IMR-90 (cell line): ENCODE data around the gene HIVEP1. TPM values are rescaled to one million over a fixed set of nuclear protein-coding genes. Genes with fewer than 3 reads are reported as not detected.

Source experiments
- ATAC-seq: fragments of 200-7000 bp; cut with Tn5 transposase; 2 replicates; pipeline ENCODE4 v1.9.1; 2020; ENCODE audit warnings: low read depth, mild to moderate bottlenecking, moderate library complexity
- BruUV-seq: library from RNA; stranded (reverse); fragments of 400-500 nt; replicated peaks from 2 replicates; lab custom pipeline; 2021; lab: Mats Ljungman, UMichigan
- CTCF ChIA-PET: fragments of 300-600 bp; formaldehyde crosslinking; extraction: SDS; loops from one replicate; lab custom pipeline; 2021; ENCODE audit warnings: antibody characterized with exemption; lab: Yijun Ruan, JAX
- POLR2A ChIA-PET: fragments of 300-600 bp; sonication (Branson Sonifier 250); formaldehyde crosslinking; loops from one replicate; lab custom pipeline; 2022; ENCODE audit warnings: antibody characterized with exemption; ENCODE audit not compliant: unreplicated experiment; lab: Charles Lee
- DNase-seq: peaks from one replicate; pipeline ENCODE4 v3.0.0; 2013
- H2AFZ ChIP-seq: replicated peaks from 2 replicates; pipeline ENCODE3; 2013; ENCODE audit warnings: low read length, mild to moderate bottlenecking; ENCODE audit not compliant: poor library complexity
- H2AK5ac ChIP-seq: 2 replicates; pipeline ENCODE4 v1.6.1; 2013; ENCODE audit warnings: low read depth, low read length, inconsistent platforms
- H2AK9ac ChIP-seq: replicated peaks from 2 replicates; pipeline ENCODE3; 2013; ENCODE audit warnings: mild to moderate bottlenecking, low read depth, low read length, moderate library complexity; ENCODE audit not compliant: poor library complexity
- H2BK120ac ChIP-seq: 2 replicates; pipeline ENCODE4 v1.6.1; 2013; ENCODE audit warnings: low read depth, low read length, inconsistent platforms
- H2BK15ac ChIP-seq: 3 replicates; pipeline ENCODE4 v1.6.1; 2013; ENCODE audit warnings: low read depth, low read length, inconsistent platforms
- H2BK20ac ChIP-seq: 2 replicates; pipeline ENCODE4 v1.6.1; 2013; ENCODE audit warnings: low read depth, mild to moderate bottlenecking, inconsistent platforms, low read length, moderate library complexity
- H2BK5ac ChIP-seq: 2 replicates; pipeline ENCODE4 v1.6.1; 2013; ENCODE audit warnings: mild to moderate bottlenecking, low read depth, low read length, inconsistent platforms; ENCODE audit not compliant: poor library complexity, severe bottlenecking
- H3K14ac ChIP-seq: replicated peaks from 2 replicates; pipeline ENCODE4 v1.6.1; 2013; ENCODE audit warnings: low read depth, low read length, inconsistent platforms
- H3K18ac ChIP-seq: 2 replicates; pipeline ENCODE4 v1.6.1; 2013; ENCODE audit warnings: low read depth, low read length, control low read depth
- H3K23ac ChIP-seq: 2 replicates; pipeline ENCODE4 v1.6.1; 2013; ENCODE audit warnings: low read depth, low read length, inconsistent platforms
- H3K27ac ChIP-seq: 2 replicates; pipeline ENCODE4 v1.5.1; 2013; ENCODE audit warnings: mild to moderate bottlenecking, control low read depth, low read length; ENCODE audit not compliant: insufficient read depth
- H3K27me3 ChIP-seq: 2 replicates; pipeline ENCODE4 v1.6.1; 2013; ENCODE audit warnings: low read length; ENCODE audit not compliant: control insufficient read depth, insufficient read depth
- H3K36me3 ChIP-seq: 2 replicates; pipeline ENCODE4 v1.6.1; 2013; ENCODE audit warnings: low read length, mixed read lengths; ENCODE audit not compliant: control insufficient read depth, insufficient read depth
- H3K4ac ChIP-seq: 2 replicates; pipeline ENCODE4 v1.6.1; 2013; ENCODE audit warnings: low read depth, low read length, inconsistent platforms
- H3K4me1 ChIP-seq: 2 replicates; pipeline ENCODE4 v1.6.1; 2013; ENCODE audit warnings: low read length, mixed read lengths; ENCODE audit not compliant: control insufficient read depth, insufficient read depth
- H3K4me2 ChIP-seq: 2 replicates; pipeline ENCODE4 v1.6.1; 2013; ENCODE audit warnings: low read depth, mild to moderate bottlenecking, control low read depth, low read length, moderate library complexity
- H3K4me3 ChIP-seq: 2 replicates; pipeline ENCODE4 v1.5.1; 2013; ENCODE audit warnings: low read depth, mild to moderate bottlenecking, control low read depth, low read length, moderate library complexity; ENCODE audit not compliant: insufficient read depth
- H3K56ac ChIP-seq: 2 replicates; pipeline ENCODE4 v1.6.1; 2013; ENCODE audit warnings: low read length, inconsistent platforms; ENCODE audit not compliant: insufficient read depth; ENCODE audit errors: extremely low read depth
- H3K79me1 ChIP-seq, 2 experiments: 2 replicates each; pipeline ENCODE4 v1.6.1; 2013; ENCODE audit warnings: low read length in 2 of 2, inconsistent platforms in 1 of 2, low read depth in 1 of 2
- H3K9ac ChIP-seq: 2 replicates; pipeline ENCODE4 v1.6.1; 2013; ENCODE audit warnings: low read depth, low read length, control low read depth
- H3K9me1 ChIP-seq: 2 replicates; pipeline ENCODE4 v1.6.1; 2013; ENCODE audit warnings: low read length, inconsistent platforms; ENCODE audit not compliant: insufficient read depth
- H3K9me3 ChIP-seq: 2 replicates; pipeline ENCODE4 v1.6.1; 2013; ENCODE audit warnings: low read length; ENCODE audit not compliant: control insufficient read depth, insufficient read depth
- H4K20me1 ChIP-seq: 2 replicates; pipeline ENCODE4 v1.6.1; 2013; ENCODE audit warnings: low read length, inconsistent platforms; ENCODE audit not compliant: insufficient read depth
- H4K5ac ChIP-seq: 2 replicates; pipeline ENCODE4 v1.6.1; 2013; ENCODE audit warnings: mild to moderate bottlenecking, low read depth, low read length, control low read depth
- H4K8ac ChIP-seq, 2 experiments: 2 replicates each; pipeline ENCODE4 v1.6.1; 2013; ENCODE audit warnings: low read depth in 2 of 2, low read length in 2 of 2, control low read depth in 1 of 2, inconsistent platforms in 1 of 2
- H4K91ac ChIP-seq: 2 replicates; pipeline ENCODE4 v1.6.1; 2013; ENCODE audit warnings: low read depth, low read length, inconsistent platforms; ENCODE audit not compliant: insufficient read depth
- BHLHE40 ChIP-seq: fragments of 150-350 bp; IDR thresholded peaks from 2 replicates; pipeline ENCODE4 v1.6.1; 2016; ENCODE audit warnings: mild to moderate bottlenecking, low read depth, low read length
- CEBPB ChIP-seq: IDR thresholded peaks from 2 replicates; pipeline ENCODE4 v1.6.1; 2012; ENCODE audit warnings: low read depth, low read length, improper control_type of control experiment
- CTCF ChIP-seq: conservative IDR thresholded peaks from 2 replicates; pipeline ENCODE4 v1.5.1; 2012; ENCODE audit warnings: mild to moderate bottlenecking, low read depth, low read length, improper control_type of control experiment
- FOS ChIP-seq: fragments of 150-350 bp; IDR thresholded peaks from 2 replicates; pipeline ENCODE4 v1.6.1; 2016; ENCODE audit warnings: low read depth, low read length
- MAZ ChIP-seq: IDR thresholded peaks from 2 replicates; pipeline ENCODE4 v1.6.1; 2012; ENCODE audit warnings: low read depth, mild to moderate bottlenecking, low read length, improper control_type of control experiment, moderate library complexity, borderline replicate concordance
- NFE2L2 ChIP-seq: fragments of 150-350 bp; IDR thresholded peaks from 2 replicates; pipeline ENCODE4 v1.6.1; 2016; ENCODE audit warnings: low read depth, mild to moderate bottlenecking, low read length
- POLR2A ChIP-seq: IDR thresholded peaks from 2 replicates; pipeline ENCODE4 v1.6.1; 2012; ENCODE audit warnings: mild to moderate bottlenecking, low read depth, low read length
- RAD21 ChIP-seq: IDR thresholded peaks from 2 replicates; pipeline ENCODE4 v1.6.1; 2012; ENCODE audit warnings: low read length, improper control_type of control experiment
- RCOR1 ChIP-seq: IDR thresholded peaks from 2 replicates; pipeline ENCODE4 v1.6.1; 2012; ENCODE audit warnings: mild to moderate bottlenecking, low read length, improper control_type of control experiment; ENCODE audit not compliant: insufficient replicate concordance
- USF2 ChIP-seq: fragments of 150-350 bp; IDR thresholded peaks from 2 replicates; pipeline ENCODE4 v1.6.1; 2017; ENCODE audit warnings: mild to moderate bottlenecking, antibody characterized with exemption, low read length, low read depth
- WGBS, 2 experiments: methylation state at CpG; one replicate each; pipeline versions ENCODE4 v1.1.5 to v1.1.7; 2013; ENCODE audit warnings: missing lambda C conversion rate in 2 of 2; ENCODE audit not compliant: insufficient read length in 1 of 2; ENCODE audit errors: extremely low coverage in 2 of 2; 5-methylcytosine and 5-hydroxymethylcytosine counted together
- dilution Hi-C: fragments of 300-500 bp; cut with HindIII; formaldehyde crosslinking; loops from one replicate; pipeline ENCODE4 v1.14.3; 2018; ENCODE audit warnings: low sequenced_read_pairs; ENCODE audit not compliant: unreplicated experiment
- in situ Hi-C: fragments of 300-500 bp; cut with MboI; formaldehyde crosslinking; loops from 3 replicates; pipeline ENCODE4 v1.14.3; 2019; ENCODE audit warnings: low sequenced_read_pairs, inconsistent platforms, mixed read lengths
- intact Hi-C: fragments of 100-400 bp; cut with micrococcal nuclease; formaldehyde crosslinking; loops from 2 replicates; pipeline ENCODE4 v1.10.0; 2022
- polyA plus RNA-seq, 3 experiments: library from polyadenylated mRNA; depleted of rRNA; stranded (reverse); fragments of >200 nt; gene quantifications; 2 replicates each; pipeline ENCODE4 v1.2.3, GENCODE V29; 2012; ENCODE audit warnings: low replicate concordance in 1 of 3
- total RNA-seq: library from RNA; depleted of rRNA; stranded (reverse); fragments of >200 nt; gene quantifications from 2 replicates; pipeline ENCODE4 v1.2.3, GENCODE V29; 2012

HIVEP1 gene
- total and polyA plus RNA-seq, 2 of the 4 experiments (the other 2 are of a cell fraction): 13.0 to 17.2 TPM

- ATAC-seq: peak; percentile 61
- H3K9ac ChIP-seq: no peak overlapping the region
- H3K18ac ChIP-seq: peak overlapping the region; percentile 18; the same call in 1 of the 2 replicates
- peak overlapping the region; percentile 49; the same call in 1 of the 2 replicates for H3K4ac ChIP-seq
- H3K23ac ChIP-seq: peak overlapping the region; percentile 72; the same call in 1 of the 2 replicates
- H4K5ac ChIP-seq: no peak overlapping the region
- 0 out of 2 replicates have a peak overlapping the region, but pooled peaks have one; percentile 30 for H3K14ac ChIP-seq
- CTCF ChIA-PET: interaction anchor here (0.7 kb wide), 2 partner anchors 255 to 607 kb away, joined by 3 to 7 read pairs; no protein-coding TSS in a partner anchor
- H3K9me1 ChIP-seq: peaks cover 12% of the 10 kb centered on the region; the same call in 1 of the 2 replicates
- peak overlapping the region; percentile 10; the same call in 1 of the 2 replicates for H3K4me2 ChIP-seq
- intact Hi-C loops (no loop called here), in situ Hi-C loops (no loop called here), dilution Hi-C loops (no loop called here)
- peak overlapping the region; percentile 39 for H2BK120ac ChIP-seq
- BruUV-seq: no TSS peak
- H3K4me1 ChIP-seq: peaks cover 11% of the 10 kb centered on the region
- no peak overlapping the region for H2BK20ac ChIP-seq
- H2AFZ ChIP-seq: peak overlapping the region; percentile 27
- POLR2A ChIA-PET: no interaction called here
- H2BK5ac ChIP-seq: peak overlapping the region; percentile 36
- H3K4me3 ChIP-seq: no peak overlapping the region
- peak overlapping the region; percentile 29; the same call in 1 of the 2 replicates for H3K27ac ChIP-seq
- no peak overlapping the region for H3K56ac ChIP-seq
- no peak overlapping the region for H2AK9ac ChIP-seq
- no peak for TF ChIP-seq NFE2L2
- no peak for TF ChIP-seq BHLHE40
- TF ChIP-seq CTCF: no peak
- TF ChIP-seq RCOR1: no peak
- no peak for TF ChIP-seq POLR2A
- TF ChIP-seq USF2: no peak
- TF ChIP-seq MAZ: no peak
- TF ChIP-seq RAD21: no peak
- no peak for TF ChIP-seq CEBPB
- no peak for TF ChIP-seq FOS
- H3K36me3 ChIP-seq: peaks cover 4% of the 10 kb centered on the region; the same call in 1 of the 2 replicates
- peaks cover 5% of the 10 kb centered on the region; the same call in 1 of the 2 replicates for H4K20me1 ChIP-seq
- DNase-seq: peak; percentile 57
- H4K8ac ChIP-seq: peak overlapping the region in 1 of 2 experiments; percentile 18; a peak in 1 of 4 replicates
- no peaks in the 10 kb centered on the region for H3K27me3 ChIP-seq
- H2BK15ac ChIP-seq: peak overlapping the region; percentile 51; the same call in 1 of the 3 replicates
- WGBS, 2 experiments: no CpG with 5 or more reads among the region's 2 CpGs
- H3K79me1 ChIP-seq: peaks cover 28 to 55% of the 10 kb centered on the region in 2 experiments
- H4K91ac ChIP-seq: no peak overlapping the region; the same call in 1 of the 2 replicates
- no peaks in the 10 kb centered on the region for H3K9me3 ChIP-seq
- peak overlapping the region; percentile 36; the same call in 1 of the 2 replicates for H2AK5ac ChIP-seq
Observed at GRCh38 chr6:12030993-12031550, 19.0 kb downstream of the HIVEP1 start.
